DMS 273 treated with DMSO at 0.1 percent for 48 hours (cell line): ENCODE results near the gene CFAP74.

Source experiments
- DNase-seq: peaks from one replicate; lab custom pipeline; 2025; lab: John Stamatoyannopoulos, UW

Gene CFAP74

GRCh38 chr1:1971688-1972087 lies 31.9 kb downstream of the CFAP74 start:
- DNase-seq, result no peak

GRCh38 chr1:1971017-1971416 lies 32.6 kb downstream of the CFAP74 start:
- DNase-seq, result no peak

- no peak for DNase-seq
Observed at GRCh38 chr1:1969953-1970716, 33.5 kb downstream of the CFAP74 start.

- no peak for DNase-seq
Observed at GRCh38 chr1:1969505-1969900, 34.1 kb downstream of the CFAP74 start.

GRCh38 chr1:1968767-1969504 lies 34.6 kb downstream of the CFAP74 start:
- no peak for DNase-seq

DNA sequence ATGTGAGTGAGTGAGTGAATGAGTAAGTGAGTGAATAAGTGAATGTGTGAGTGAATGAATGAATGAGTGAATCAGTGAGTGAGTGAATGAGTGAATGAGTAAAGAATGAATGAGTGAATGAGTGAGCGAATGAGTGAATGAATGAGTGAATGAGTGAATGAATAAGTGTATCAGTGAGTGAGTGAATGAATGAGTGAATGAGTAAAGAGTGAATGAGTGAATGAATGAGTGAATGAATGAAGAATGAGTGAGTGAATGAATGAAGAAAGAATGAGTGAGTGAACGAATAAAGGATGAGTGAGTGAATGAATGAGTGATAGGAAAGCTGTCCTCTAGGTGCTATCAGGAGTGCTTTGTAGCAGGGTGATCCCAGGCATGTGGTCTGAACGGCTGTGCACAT lies 35.7 kb downstream of the CFAP74 start:
- no peak for DNase-seq

- DNase-seq, result no peak
Observed at GRCh38 chr1:1967151-1967550, 36.4 kb downstream of the CFAP74 start.

- no peak for DNase-seq
Observed at GRCh38 chr1:1966071-1966740, 37.4 kb downstream of the CFAP74 start.

DNA sequence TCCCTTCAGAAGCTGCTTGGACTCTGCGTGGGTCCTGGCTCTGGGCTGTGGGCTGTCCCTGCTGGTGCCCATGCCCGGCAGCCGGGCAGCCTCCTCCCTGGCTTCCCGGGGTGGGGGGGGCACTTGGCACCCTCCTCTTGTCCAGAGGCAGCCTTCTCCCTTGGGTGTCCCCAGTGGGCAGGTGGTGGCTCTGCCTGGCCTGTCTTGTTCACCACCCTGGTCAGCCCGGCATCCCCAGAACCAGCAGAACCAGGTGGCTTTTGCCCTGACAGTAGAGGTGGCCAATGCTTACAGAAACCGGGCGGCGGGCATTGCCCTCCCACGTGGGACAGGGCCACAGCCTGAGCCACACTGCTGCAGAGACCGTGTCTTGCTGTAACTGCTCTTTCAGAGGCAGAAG lies 38.0 kb downstream of the CFAP74 start:
- no peak for DNase-seq

- no peak for DNase-seq
Observed at GRCh38 chr1:1964811-1965210, 38.8 kb downstream of the CFAP74 start.

DNA sequence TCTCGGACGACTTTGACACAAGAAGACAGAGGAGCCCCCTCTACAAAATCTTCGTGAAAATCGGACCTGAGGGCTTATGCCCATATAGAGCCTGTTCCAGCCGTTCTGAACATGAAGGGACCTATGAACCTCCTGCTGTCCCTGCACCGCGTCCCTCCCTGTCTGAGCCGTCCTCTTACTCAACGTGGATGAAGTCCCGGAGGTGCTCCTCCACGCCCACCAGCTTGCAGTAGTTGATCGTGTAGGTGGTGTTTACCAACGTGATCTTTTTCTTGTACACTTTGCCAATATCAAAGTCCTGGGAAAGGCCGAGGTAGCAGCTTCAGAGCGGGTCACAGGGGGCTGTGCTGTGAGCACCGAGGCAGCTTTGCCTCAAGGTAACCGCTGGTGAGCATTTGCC lies 40.0 kb downstream of the CFAP74 start:
- no peak for DNase-seq

- DNase-seq, result no peak
Observed at GRCh38 chr1:1962752-1963151, 40.8 kb downstream of the CFAP74 start.

- no peak for DNase-seq
Observed at GRCh38 chr1:1960480-1961196, 42.9 kb downstream of the CFAP74 start.

DNA sequence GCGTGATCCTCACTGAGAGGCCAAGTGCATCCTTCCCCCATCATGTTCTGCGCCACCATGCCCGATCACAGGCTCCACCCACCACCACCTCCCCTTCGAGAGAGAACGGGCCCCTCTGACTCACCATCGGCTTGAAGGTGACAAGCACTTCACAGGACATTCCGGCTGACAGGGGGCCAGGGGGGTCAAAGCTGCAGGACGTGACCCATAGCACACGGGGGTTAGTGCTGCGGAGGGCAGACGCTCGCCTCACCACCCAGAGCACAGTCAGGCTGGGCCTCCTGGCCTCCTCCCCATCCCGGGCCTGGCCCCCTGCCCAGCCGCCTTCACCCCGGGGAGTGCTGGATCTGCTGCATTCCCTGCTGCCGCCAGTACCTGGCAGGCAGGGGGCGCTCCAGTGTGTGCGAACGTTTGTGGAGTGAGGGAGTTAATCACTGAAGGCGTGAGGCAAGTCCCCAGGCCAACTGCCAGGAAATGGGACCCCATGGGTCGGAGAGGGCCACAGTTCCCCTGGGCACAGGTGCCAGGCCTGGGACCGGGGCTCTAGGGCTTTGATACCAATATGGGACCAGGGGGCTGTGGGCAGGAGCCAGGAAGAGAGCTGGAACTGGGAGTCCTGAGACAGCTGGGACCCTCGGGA lies 43.6 kb downstream of the CFAP74 start:
- peak; percentile 46 for DNase-seq

- DNase-seq, result no peak
Observed at GRCh38 chr1:1959459-1959839, 44.1 kb downstream of the CFAP74 start.

GRCh38 chr1:1958071-1958541 lies 45.5 kb downstream of the CFAP74 start:
- no peak for DNase-seq

DNA sequence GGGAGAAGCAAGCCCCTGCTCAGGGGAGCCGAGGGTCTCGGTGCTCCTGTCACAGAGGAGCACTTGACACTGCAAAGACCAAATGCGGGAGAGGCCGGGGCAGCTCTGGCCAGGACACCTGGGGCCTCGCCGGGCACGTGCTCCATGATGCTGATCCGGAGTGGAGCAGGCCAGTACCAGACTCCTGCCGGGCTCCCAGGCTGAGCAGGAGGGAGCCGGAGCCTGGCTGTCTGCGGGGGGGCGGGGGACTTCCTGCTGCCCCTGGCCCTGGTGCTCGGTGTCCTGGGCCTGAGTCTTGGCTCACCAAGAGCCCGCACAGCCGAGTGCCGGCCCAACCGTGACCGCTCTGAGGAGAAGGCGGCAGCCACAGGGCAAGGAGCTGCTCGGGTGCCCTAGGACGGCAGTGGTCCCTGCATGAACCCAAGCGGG lies 46.0 kb downstream of the CFAP74 start:
- no peak for DNase-seq

DNA sequence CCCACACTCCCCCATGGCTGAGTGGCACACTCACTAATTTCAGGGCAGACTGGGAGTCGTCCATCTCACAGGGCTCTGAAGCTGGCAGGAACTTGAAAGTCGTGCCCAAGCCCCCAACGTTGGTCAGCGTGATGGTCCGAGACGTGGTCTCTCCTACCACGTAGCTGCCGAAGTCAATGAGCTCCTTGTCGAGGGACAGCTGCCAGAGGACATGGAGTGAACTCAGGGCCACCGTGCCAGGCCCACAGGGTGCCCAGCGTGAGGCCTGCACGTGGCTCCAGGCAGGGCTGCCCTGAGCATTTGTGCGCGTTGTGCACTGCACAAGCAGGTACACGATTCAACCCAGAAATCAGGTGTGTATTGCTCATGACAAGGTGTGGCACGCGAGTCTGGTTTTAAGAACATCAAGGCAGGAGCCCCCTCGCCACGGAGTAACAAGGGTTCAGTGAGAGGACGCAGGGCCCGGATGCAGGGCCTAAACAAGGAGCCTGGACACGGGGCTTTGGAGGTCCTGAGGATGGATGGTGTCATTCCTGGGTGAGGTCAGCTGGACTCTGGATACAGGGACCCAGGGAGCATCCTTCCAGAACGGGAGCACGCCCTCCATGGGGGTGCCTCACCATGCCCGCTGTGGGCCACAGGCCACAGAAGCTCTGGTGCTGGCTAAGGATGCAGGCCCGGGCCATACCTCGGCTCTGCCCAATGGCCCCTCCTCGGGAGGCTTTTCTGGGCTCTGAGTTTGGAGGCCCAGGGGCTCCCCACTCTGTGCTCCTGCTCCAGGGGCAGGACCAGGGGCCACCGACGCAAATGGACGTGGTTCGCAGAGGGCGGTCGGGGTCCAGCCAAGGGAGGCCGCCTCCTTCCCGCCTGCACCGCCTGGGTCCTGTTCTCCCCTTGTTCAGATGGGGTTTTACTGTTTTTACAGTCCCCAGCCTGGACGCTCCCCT lies 46.7 kb downstream of the CFAP74 start:
- no peak for DNase-seq

DNA sequence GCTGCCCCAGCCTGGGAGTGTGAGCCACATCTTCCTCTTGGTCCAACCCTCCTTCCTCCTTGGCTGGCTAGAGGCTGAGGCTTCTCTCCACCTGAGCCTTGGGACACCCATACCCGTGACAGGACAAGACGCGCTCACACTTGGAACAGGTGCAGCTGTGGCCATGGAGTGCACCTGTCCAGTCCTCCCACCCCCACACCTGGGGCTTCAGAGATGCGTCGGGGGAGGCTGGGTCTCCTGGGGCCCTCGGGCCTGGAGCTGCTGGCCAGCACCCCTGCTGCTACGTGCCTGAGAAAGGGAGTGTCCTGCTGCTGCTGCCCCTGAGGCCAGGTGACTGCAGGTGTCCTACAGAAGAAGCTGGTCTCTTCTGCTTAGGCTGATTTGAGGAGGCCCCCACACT lies 47.5 kb downstream of the CFAP74 start:
- no peak for DNase-seq

GRCh38 chr1:1955621-1956094 lies 47.9 kb downstream of the CFAP74 start:
- no peak for DNase-seq
